ENCODE data around the gene ARSK.

The ARSK gene

DNA sequence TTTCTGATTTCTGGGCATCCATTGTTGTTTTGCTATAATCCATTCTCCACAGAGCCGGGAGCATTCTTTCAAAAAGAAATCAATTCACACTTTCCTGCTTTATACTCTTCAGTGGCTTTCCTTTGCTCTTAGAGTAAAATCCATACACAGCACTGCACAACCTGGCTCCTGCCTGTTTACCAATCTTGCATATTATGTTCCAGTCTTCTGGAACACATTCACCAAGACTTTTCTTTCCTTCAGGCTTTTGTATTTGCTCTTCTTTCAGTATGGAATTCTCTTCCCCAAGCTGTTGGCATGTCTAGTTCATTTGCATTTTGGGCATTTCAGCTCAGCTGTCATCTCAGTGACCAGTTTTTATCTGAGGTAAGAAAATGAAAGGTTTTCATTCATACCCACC lies 97.9 kb downstream of the ARSK start:
- no peak for TF ChIP-seq CTCF (conservative IDR thresholded peaks at IDR 0.05; ENCODE audit: low read depth, low read length)
- no peak for DNase-seq (ENCODE audit: low read depth)
- H3K4me3 ChIP-seq (ENCODE audit: low read depth, low read length), result no peak overlapping the region

DNA sequence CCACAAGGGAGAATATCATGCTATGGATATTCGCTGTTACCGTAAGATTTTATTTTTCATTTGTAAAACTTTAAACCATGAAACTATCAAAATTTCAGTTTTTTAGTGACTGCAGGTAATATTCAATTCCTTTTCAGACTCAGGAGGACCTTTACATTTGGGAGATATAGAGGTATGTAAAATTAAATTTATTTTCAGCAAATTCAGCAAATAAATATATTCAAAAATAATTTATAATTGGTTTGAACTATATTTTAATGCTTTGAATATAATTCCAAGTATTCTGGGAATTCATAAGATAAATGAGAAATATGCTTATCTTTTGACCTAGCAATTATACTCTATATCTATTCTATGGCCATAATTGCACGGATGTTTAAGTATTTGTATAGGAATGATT lies 99.3 kb downstream of the ARSK start:
- DNase-seq (ENCODE audit: low read depth), result no peak
- no peak for TF ChIP-seq CTCF (conservative IDR thresholded peaks at IDR 0.05; ENCODE audit: low read depth, low read length)
- no peak overlapping the region for H3K4me3 ChIP-seq (ENCODE audit: low read depth, low read length)
